HepG2 (cell line): Measurements from ENCODE around the gene STX8. TPM values are rescaled to one million over a fixed set of nuclear protein-coding genes. Genes with fewer than 3 reads are reported as not detected.

Source experiments
- CAMTA2 ChIP-seq: sonication (generic); formaldehyde crosslinking; IDR thresholded peaks from 2 replicates; pipeline ENCODE4 v1.4.0; 2020; ENCODE audit warnings: mild to moderate bottlenecking, missing genetic modification reagents, borderline replicate concordance
- HCFC1 ChIP-seq: fragments of 150-350 bp; IDR thresholded peaks from 2 replicates; pipeline ENCODE4 v1.6.1; 2014; ENCODE audit warnings: low read depth, low read length
- HIVEP1 ChIP-seq: sonication (generic); formaldehyde crosslinking; IDR thresholded peaks from 2 replicates; pipeline ENCODE4 v1.4.0; 2020; ENCODE audit warnings: mild to moderate bottlenecking, missing genetic modification reagents
- HMG20B ChIP-seq: conservative IDR thresholded peaks from 2 replicates; pipeline ENCODE4 v1.6.1; 2016; ENCODE audit warnings: missing genetic modification reagents, missing compliant biosample characterization
- HNRNPL ChIP-seq: fragments of 200-400 bp; formaldehyde crosslinking; IDR thresholded peaks from 2 replicates; pipeline ENCODE4 v1.6.1; 2017; ENCODE audit warnings: mild to moderate bottlenecking, low read depth, low read length
- IRX3 ChIP-seq: sonication (generic); formaldehyde crosslinking; IDR thresholded peaks from 2 replicates; pipeline ENCODE4 v1.8.1; 2023; ENCODE audit warnings: mild to moderate bottlenecking, low read depth, missing genetic modification reagents, borderline replicate concordance
- JUN ChIP-seq: sonication (generic); formaldehyde crosslinking; IDR thresholded peaks from 2 replicates; pipeline ENCODE4 v1.4.0; 2020; ENCODE audit warnings: mild to moderate bottlenecking, missing genetic modification reagents
- NR2F1 ChIP-seq, 2 experiments: fragments of 450-650 bp in 1 of 2; formaldehyde crosslinking in 1 of 2; IDR thresholded peaks; 2 replicates each; pipeline versions ENCODE4 v1.5.0 to v1.6.1; 2016 to 2020; ENCODE audit warnings: mild to moderate bottlenecking in 1 of 2, missing compliant biosample characterization in 1 of 2, missing genetic modification reagents in 1 of 2, moderate library complexity in 1 of 2
- NRL ChIP-seq: sonication (generic); formaldehyde crosslinking; IDR thresholded peaks from 2 replicates; pipeline ENCODE4 v1.5.0; 2020; ENCODE audit warnings: missing genetic modification reagents, mild to moderate bottlenecking, moderate library complexity, borderline replicate concordance
- TFDP2 ChIP-seq: sonication (generic); formaldehyde crosslinking; IDR thresholded peaks from 2 replicates; pipeline ENCODE4 v1.4.0; 2020; ENCODE audit warnings: missing genetic modification reagents
- ZBTB2 ChIP-seq: sonication (generic); formaldehyde crosslinking; IDR thresholded peaks from 2 replicates; pipeline ENCODE4 v1.8.0; 2022; ENCODE audit warnings: low read depth, missing genetic modification reagents
- ZKSCAN5 ChIP-seq: sonication (generic); formaldehyde crosslinking; IDR thresholded peaks from 2 replicates; pipeline ENCODE4 v1.5.1; 2020; ENCODE audit warnings: mild to moderate bottlenecking, missing genetic modification reagents
- ZMYM3 ChIP-seq: sonication (generic); formaldehyde crosslinking; IDR thresholded peaks from 2 replicates; pipeline ENCODE4 v1.5.1; 2020; ENCODE audit warnings: mild to moderate bottlenecking, missing genetic modification reagents
- ZNF18 ChIP-seq: sonication (generic); formaldehyde crosslinking; IDR thresholded peaks from 2 replicates; pipeline ENCODE4 v1.8.0; 2022; ENCODE audit warnings: mild to moderate bottlenecking, missing genetic modification reagents; ENCODE audit not compliant: insufficient replicate concordance
- ZNF234 ChIP-seq: sonication (generic); formaldehyde crosslinking; conservative IDR thresholded peaks from 2 replicates; pipeline ENCODE4 v1.5.1; 2020; ENCODE audit warnings: mild to moderate bottlenecking, missing genetic modification reagents
- ZNF329 ChIP-seq: sonication (generic); formaldehyde crosslinking; IDR thresholded peaks from 2 replicates; pipeline ENCODE4 v1.9.0; 2021; ENCODE audit warnings: low read depth, mild to moderate bottlenecking, missing genetic modification reagents
- ZNF362 ChIP-seq: sonication (generic); formaldehyde crosslinking; IDR thresholded peaks from 2 replicates; pipeline ENCODE4 v1.4.0; 2020; ENCODE audit warnings: missing genetic modification reagents, mild to moderate bottlenecking, borderline replicate concordance
- ZNF512 ChIP-seq: sonication (generic); formaldehyde crosslinking; IDR thresholded peaks from 2 replicates; pipeline ENCODE4 v1.4.0; 2020; ENCODE audit warnings: mild to moderate bottlenecking, missing genetic modification reagents
- ZNF629 ChIP-seq: sonication (generic); formaldehyde crosslinking; conservative IDR thresholded peaks from 2 replicates; pipeline ENCODE4 v1.5.0; 2020; ENCODE audit warnings: missing genetic modification reagents
- ZNF749 ChIP-seq: sonication (generic); formaldehyde crosslinking; IDR thresholded peaks from 2 replicates; pipeline ENCODE4 v1.8.0; 2022; ENCODE audit warnings: mild to moderate bottlenecking, missing genetic modification reagents, moderate library complexity, borderline replicate concordance
- ZNF75D ChIP-seq: sonication (generic); formaldehyde crosslinking; IDR thresholded peaks from 2 replicates; pipeline ENCODE4 v1.8.1; 2023; ENCODE audit warnings: missing genetic modification reagents, mild to moderate bottlenecking, borderline replicate concordance
- ZNF768 ChIP-seq: sonication (generic); formaldehyde crosslinking; IDR thresholded peaks from 2 replicates; pipeline ENCODE4 v1.4.0; 2020; ENCODE audit warnings: missing genetic modification reagents
- polyA plus RNA-seq, 8 experiments: library from polyadenylated mRNA; depleted of rRNA in 3 of 8; stranded (reverse) in 7 of 8; unstranded in 1 of 8; fragments of >200 nt; fragmentation: Illumina TruSeq in 4 of 8; extraction: Trizol in 4 of 8; gene quantifications; 2 replicates each; pipeline versions ENCODE4 v1.2.1 to v1.2.3, GENCODE V29; 2011 to 2016; ENCODE audit warnings: low read depth in 4 of 8, missing spikeins in 1 of 8, mixed read lengths in 1 of 8; ENCODE audit not compliant: insufficient read depth in 1 of 8
- total RNA-seq, 5 experiments: library from RNA; depleted of rRNA; stranded (reverse); fragments of >200 nt; fragmentation: Illumina TruSeq; extraction: Trizol; gene quantifications; 2 replicates each; pipeline ENCODE4 v1.2.3, GENCODE V29; 2016; ENCODE audit warnings: low read depth in 1 of 5

Gene STX8
- total and polyA plus RNA-seq, 2 of the 13 experiments (the other 11 are each of a cell fraction or from before 2014, with no cell fraction given): 36.4 to 53.6 TPM

- no peak for TF ChIP-seq ZNF362 (CRISPR knock-in tag)
- TF ChIP-seq JUN: no peak
- no peak for TF ChIP-seq ZBTB2 (CRISPR knock-in tag)
- TF ChIP-seq ZNF329 (CRISPR knock-in tag): peak; percentile 55; the same call in 1 of the 2 replicates
- TF ChIP-seq ZNF234 (CRISPR knock-in tag): no peak
- peak; percentile 91 for TF ChIP-seq ZMYM3 (CRISPR knock-in tag)
- TF ChIP-seq ZNF18 (CRISPR knock-in tag): no peak
- no peak for TF ChIP-seq ZNF512
- TF ChIP-seq ZNF749: 0 out of 2 replicates have a peak, but pooled peaks have one; percentile 30
- TF ChIP-seq TFDP2 (CRISPR knock-in tag): peak; percentile 57; the same call in 1 of the 2 replicates
- peak; percentile 22; the same call in 1 of the 2 replicates for TF ChIP-seq HCFC1
- TF ChIP-seq HIVEP1 (CRISPR knock-in tag): no peak
- peak; percentile 57; the same call in 1 of the 2 replicates for TF ChIP-seq HMG20B (CRISPR knock-in tag)
- TF ChIP-seq ZNF629 (CRISPR knock-in tag): no peak
- TF ChIP-seq ZNF768: peak; percentile 66; the same call in 1 of the 2 replicates
- TF ChIP-seq IRX3 (CRISPR knock-in tag): no peak
- no peak for TF ChIP-seq ZNF75D
- TF ChIP-seq CAMTA2 (CRISPR knock-in tag): no peak
- TF ChIP-seq NR2F1 (CRISPR knock-in tag; IDR thresholded peaks at IDR 0.05): no peak
- TF ChIP-seq NRL: 0 out of 2 replicates have a peak, but pooled peaks have one; percentile 43
- 0 out of 2 replicates have a peak, but pooled peaks have one; percentile 42 for TF ChIP-seq HNRNPL
- TF ChIP-seq ZKSCAN5: no peak
Measured at GRCh38 chr17:9575381-9576101, at the start of gene STX8 (continued).
